A673 (cell line): ENCODE data around the gene ANKS1B. TPM values are rescaled to one million over a fixed set of nuclear protein-coding genes. Genes with fewer than 3 reads are reported as not detected.

Experiments used
- BruUV-seq: library from RNA; stranded (reverse); fragments of 400-500 nt; replicated peaks from 2 replicates; lab custom pipeline; 2021; lab: Mats Ljungman, UMichigan
- CTCF ChIA-PET: fragments of 300-600 bp; sonication (Branson Sonifier 250); formaldehyde crosslinking; loops from one replicate; lab custom pipeline; 2022; ENCODE audit warnings: antibody characterized with exemption; lab: Charles Lee
- POLR2A ChIA-PET: fragments of 300-600 bp; sonication (Branson Sonifier 250); formaldehyde crosslinking; loops from one replicate; lab custom pipeline; 2022; ENCODE audit warnings: antibody characterized with exemption; ENCODE audit not compliant: low non-redundant PET; lab: Charles Lee
- DNase-seq: peaks from one replicate; pipeline ENCODE4 v3.0.0-alpha.2; 2015; ENCODE audit warnings: low spot score
- H3K27ac ChIP-seq: fragments of 200-600 bp; sonication (generic); 2 replicates; pipeline ENCODE4 v1.5.1; 2016; ENCODE audit warnings: mixed run types, low read depth, mild to moderate bottlenecking, mixed read lengths, antibody characterized with exemption, low read length; ENCODE audit not compliant: poor library complexity, severe bottlenecking
- H3K27me3 ChIP-seq: fragments of 200-600 bp; sonication (generic); replicated peaks from 2 replicates; pipeline ENCODE4 v1.6.1; 2017; ENCODE audit warnings: mixed run types, low read depth, mild to moderate bottlenecking, mixed read lengths, antibody characterized with exemption, low read length; ENCODE audit not compliant: insufficient read depth, poor library complexity
- H3K36me3 ChIP-seq: fragments of 200-600 bp; sonication (generic); 2 replicates; pipeline ENCODE4 v1.6.1; 2016; ENCODE audit warnings: mixed run types, mild to moderate bottlenecking, mixed read lengths, antibody characterized with exemption, low read length; ENCODE audit not compliant: insufficient read depth, poor library complexity, severe bottlenecking
- H3K4me1 ChIP-seq: fragments of 200-600 bp; sonication (generic); 2 replicates; pipeline ENCODE4 v1.6.1; 2017; ENCODE audit warnings: mixed run types, mild to moderate bottlenecking, mixed read lengths, antibody characterized with exemption, low read length; ENCODE audit not compliant: insufficient read depth, poor library complexity, severe bottlenecking
- H3K4me3 ChIP-seq: fragments of 200-600 bp; sonication (generic); 2 replicates; pipeline ENCODE4 v1.5.1; 2016; ENCODE audit warnings: low read depth, mixed run types, mild to moderate bottlenecking, mixed read lengths, low read length; ENCODE audit not compliant: poor library complexity, severe bottlenecking
- H3K9me3 ChIP-seq: fragments of 200-600 bp; sonication (generic); 2 replicates; pipeline ENCODE4 v1.6.1; 2016; ENCODE audit warnings: mixed run types, low read depth, mild to moderate bottlenecking, mixed read lengths, antibody characterized with exemption, low read length; ENCODE audit not compliant: poor library complexity, severe bottlenecking
- EZH2 ChIP-seq: fragments of 200-600 bp; sonication (generic); IDR thresholded peaks from 2 replicates; pipeline ENCODE4 v1.6.1; 2017; ENCODE audit warnings: borderline replicate concordance, low read depth, mild to moderate bottlenecking, mixed read lengths, antibody characterized with exemption, low read length; ENCODE audit not compliant: poor library complexity, severe bottlenecking
- intact Hi-C: fragments of 100-400 bp; cut with micrococcal nuclease; formaldehyde crosslinking; loops from one replicate; pipeline ENCODE4 v1.10.0; 2022; ENCODE audit not compliant: unreplicated experiment
- total RNA-seq: library from RNA; stranded (reverse); gene quantifications from 2 replicates; pipeline ENCODE4 v1.2.3, GENCODE V29; 2021
- TF ChIP-seq, protein P1 (sequence below): fragments of 300-800, 200-600 bp; sonication (generic); conservative IDR thresholded peaks from 2 replicates; pipeline ENCODE4 v1.5.1; 2017; ENCODE audit warnings: low read depth, mild to moderate bottlenecking, antibody characterized with exemption, low read length, moderate library complexity, mixed read lengths

Gene ANKS1B
- total RNA-seq, 1 experiment from 2014 or later, result 0.99 TPM

GRCh38 chr12:99427104-99427503 is 557.6 kb downstream of the ANKS1B start:
- intact Hi-C loops, result no loop called here
- Histone ChIP-seq H3K4me1 (no peaks in the 10 kb centered on the region), H3K4me3 (no peak overlapping the region), H3K9me3 (no peaks in the 10 kb centered on the region), H3K36me3 (no peaks in the 10 kb centered on the region), H3K27me3 (no peaks in the 10 kb centered on the region), H3K27ac (no peak overlapping the region)
- no peak for DNase-seq
- TF ChIP-seq, protein P1, sequence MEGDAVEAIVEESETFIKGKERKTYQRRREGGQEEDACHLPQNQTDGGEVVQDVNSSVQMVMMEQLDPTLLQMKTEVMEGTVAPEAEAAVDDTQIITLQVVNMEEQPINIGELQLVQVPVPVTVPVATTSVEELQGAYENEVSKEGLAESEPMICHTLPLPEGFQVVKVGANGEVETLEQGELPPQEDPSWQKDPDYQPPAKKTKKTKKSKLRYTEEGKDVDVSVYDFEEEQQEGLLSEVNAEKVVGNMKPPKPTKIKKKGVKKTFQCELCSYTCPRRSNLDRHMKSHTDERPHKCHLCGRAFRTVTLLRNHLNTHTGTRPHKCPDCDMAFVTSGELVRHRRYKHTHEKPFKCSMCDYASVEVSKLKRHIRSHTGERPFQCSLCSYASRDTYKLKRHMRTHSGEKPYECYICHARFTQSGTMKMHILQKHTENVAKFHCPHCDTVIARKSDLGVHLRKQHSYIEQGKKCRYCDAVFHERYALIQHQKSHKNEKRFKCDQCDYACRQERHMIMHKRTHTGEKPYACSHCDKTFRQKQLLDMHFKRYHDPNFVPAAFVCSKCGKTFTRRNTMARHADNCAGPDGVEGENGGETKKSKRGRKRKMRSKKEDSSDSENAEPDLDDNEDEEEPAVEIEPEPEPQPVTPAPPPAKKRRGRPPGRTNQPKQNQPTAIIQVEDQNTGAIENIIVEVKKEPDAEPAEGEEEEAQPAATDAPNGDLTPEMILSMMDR, result no peak
- ChIA-PET POLR2A (no interaction called here), CTCF (no interaction called here)
- BruUV-seq, result no TSS peak

- intact Hi-C loops, result no loop called here
- Histone ChIP-seq H3K4me1 (no peaks in the 10 kb centered on the region), H3K4me3 (no peak overlapping the region), H3K27ac (no peak overlapping the region), H3K27me3 (no peaks in the 10 kb centered on the region), H3K9me3 (no peaks in the 10 kb centered on the region), H3K36me3 (no peaks in the 10 kb centered on the region)
- BruUV-seq, result no TSS peak
- POLR2A ChIA-PET, result no interaction called here
- DNase-seq, result no peak
- no peak for TF ChIP-seq EZH2
- TF ChIP-seq, protein P1, result no peak
- CTCF ChIA-PET, result no interaction called here
Observed at GRCh38 chr12:99418379-99418778, 566.4 kb downstream of the ANKS1B start.

DNA sequence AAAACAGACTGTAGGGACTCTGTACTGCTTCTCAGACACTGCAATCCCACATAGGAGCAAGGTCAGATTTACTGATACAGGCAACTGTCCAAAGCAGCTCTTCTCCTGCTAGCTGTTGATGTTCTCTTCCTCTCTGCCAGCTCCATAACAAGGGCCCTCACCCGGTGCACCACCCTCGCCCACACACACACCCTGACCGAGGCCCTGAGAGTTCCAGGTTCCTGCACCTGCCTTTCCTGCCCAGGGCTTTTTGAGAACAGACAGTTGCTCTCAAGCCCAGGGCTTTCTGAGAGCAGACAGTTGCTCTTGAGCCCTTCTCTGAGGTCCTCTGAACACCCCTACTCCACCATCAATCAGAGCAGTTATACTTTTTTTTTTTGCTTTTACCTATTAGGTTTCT is 571.0 kb downstream of the ANKS1B start:
- CTCF ChIA-PET, result no interaction called here
- Histone ChIP-seq H3K27ac (no peak overlapping the region), H3K36me3 (no peaks in the 10 kb centered on the region), H3K27me3 (no peaks in the 10 kb centered on the region), H3K4me3 (no peak overlapping the region), H3K4me1 (no peaks in the 10 kb centered on the region), H3K9me3 (no peaks in the 10 kb centered on the region)
- intact Hi-C loops, result no loop called here
- DNase-seq, result no peak
- TF ChIP-seq, protein P1, result no peak
- TF ChIP-seq EZH2, result no peak
- POLR2A ChIA-PET, result no interaction called here
- no TSS peak for BruUV-seq
